Mammary epithelial cell (primary cell): ENCODE results near the gene NOS3.

Source experiments
- EZH2 ChIP-seq: IDR thresholded peaks from 2 replicates; pipeline ENCODE4 v1.6.1; 2012; ENCODE audit warnings: low read length, inconsistent platforms, borderline replicate concordance
- TF ChIP-seq, protein P1 (sequence below), 2 donors: IDR thresholded peaks in 1 of 2; conservative IDR thresholded peaks in 1 of 2; 2 replicates each; pipeline ENCODE4 v1.5.1; 2011 to 2012; ENCODE audit warnings: inconsistent platforms in 2 of 2, low read length in 2 of 2, mild to moderate bottlenecking in 2 of 2, control low read depth in 1 of 2, low read depth in 1 of 2; ENCODE audit not compliant: insufficient read depth in 1 of 2; ENCODE audit errors: extremely low read depth in 1 of 2

DNA sequence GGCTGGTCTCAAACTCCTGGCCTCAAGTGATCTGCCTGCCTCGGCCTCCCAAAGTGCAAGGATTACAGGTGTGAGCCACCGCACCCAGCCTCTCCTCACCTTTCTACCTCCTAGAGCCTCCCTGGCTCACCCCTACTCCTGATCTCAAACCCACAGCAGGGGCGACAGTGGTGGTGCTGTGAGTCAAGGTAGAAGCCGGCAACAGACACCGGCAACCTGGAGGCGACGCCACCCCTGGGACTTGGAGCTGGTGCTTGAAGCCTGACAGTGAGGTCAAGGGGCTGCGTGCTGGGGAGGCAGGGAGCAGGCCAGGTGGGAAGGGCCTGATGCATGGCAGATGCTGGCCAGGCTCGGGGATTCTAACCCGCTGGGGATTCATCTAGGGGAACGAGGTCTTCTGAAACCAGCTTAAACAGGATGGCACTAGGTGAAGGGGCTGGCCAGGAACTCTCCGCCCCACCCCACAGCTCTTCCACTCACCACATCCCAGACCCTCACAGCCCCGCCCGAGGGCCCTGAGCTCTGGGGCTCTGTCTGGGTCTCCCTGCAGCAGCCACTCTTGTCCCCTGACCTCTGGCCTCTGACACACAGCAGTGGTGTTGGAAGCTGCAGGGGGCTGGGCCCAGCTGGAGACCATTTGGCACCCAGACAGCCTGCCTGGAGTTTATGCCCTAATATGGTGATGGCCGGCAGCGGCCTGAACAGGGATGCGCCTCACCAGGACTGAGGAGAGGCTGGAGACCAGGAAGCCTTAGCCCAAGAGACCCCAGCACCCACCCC, 29.1 kb upstream of the NOS3 start:
- TF ChIP-seq, protein P1, sequence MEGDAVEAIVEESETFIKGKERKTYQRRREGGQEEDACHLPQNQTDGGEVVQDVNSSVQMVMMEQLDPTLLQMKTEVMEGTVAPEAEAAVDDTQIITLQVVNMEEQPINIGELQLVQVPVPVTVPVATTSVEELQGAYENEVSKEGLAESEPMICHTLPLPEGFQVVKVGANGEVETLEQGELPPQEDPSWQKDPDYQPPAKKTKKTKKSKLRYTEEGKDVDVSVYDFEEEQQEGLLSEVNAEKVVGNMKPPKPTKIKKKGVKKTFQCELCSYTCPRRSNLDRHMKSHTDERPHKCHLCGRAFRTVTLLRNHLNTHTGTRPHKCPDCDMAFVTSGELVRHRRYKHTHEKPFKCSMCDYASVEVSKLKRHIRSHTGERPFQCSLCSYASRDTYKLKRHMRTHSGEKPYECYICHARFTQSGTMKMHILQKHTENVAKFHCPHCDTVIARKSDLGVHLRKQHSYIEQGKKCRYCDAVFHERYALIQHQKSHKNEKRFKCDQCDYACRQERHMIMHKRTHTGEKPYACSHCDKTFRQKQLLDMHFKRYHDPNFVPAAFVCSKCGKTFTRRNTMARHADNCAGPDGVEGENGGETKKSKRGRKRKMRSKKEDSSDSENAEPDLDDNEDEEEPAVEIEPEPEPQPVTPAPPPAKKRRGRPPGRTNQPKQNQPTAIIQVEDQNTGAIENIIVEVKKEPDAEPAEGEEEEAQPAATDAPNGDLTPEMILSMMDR (conservative IDR thresholded peaks at IDR 0.05 in 1 of 2, IDR thresholded peaks at IDR 0.05 in 1 of 2; ENCODE audit: extremely low read depth in 1 of 2, insufficient read depth in 1 of 2, low read depth in 1 of 2, low read length in 2 of 2): no peak
- TF ChIP-seq EZH2: no peak
